ENCODE data around the gene COX7A2. TPM values are rescaled to one million over a fixed set of nuclear protein-coding genes. Genes with fewer than 3 reads are reported as not detected.
A peak's percentile ranks its signal among the peaks of the same experiment; 100 is the strongest.

Gene COX7A2
- total and polyA plus RNA-seq, 2 of the 4 experiments (the other 2 are of a cell fraction): 174 to 776 TPM

DNA sequence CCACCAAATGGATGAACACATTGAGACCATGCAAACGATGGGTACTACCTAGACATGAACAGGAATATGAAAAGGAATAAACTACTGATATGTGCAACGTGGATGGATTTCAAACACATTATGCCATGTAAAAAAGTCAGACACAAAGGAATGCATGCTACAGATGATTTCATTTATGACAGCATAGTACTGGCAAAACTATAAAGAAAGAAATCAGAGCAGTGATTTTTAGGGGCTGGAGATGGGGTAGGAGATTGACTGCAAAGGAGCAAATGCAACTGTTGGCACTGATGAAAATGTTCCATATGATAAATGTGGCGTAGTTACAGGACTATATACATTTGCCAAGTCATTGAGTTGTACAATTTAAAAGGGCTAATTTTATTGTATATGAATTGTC lies 24.3 kb downstream of the COX7A2 start:
- Histone ChIP-seq H3K4me3 (ENCODE audit: insufficient read depth, low read depth, low read length) (no peak overlapping the region), H2AK9ac (replicated peaks; ENCODE audit: low read depth, low read length, poor library complexity) (no peak overlapping the region), H3K56ac (ENCODE audit: extremely low read depth, insufficient read depth, low read length) (no peak overlapping the region), H4K5ac (ENCODE audit: low read depth, low read length) (no peak overlapping the region), H3K79me1 (ENCODE audit: low read depth in 1 of 2, low read length in 2 of 2) (no peaks in the 10 kb centered on the region), H3K9me1 (ENCODE audit: insufficient read depth, low read length) (peaks cover 5% of the 10 kb centered on the region; the same call in 1 of the 2 replicates), H4K20me1 (ENCODE audit: insufficient read depth, low read length) (no peaks in the 10 kb centered on the region), H3K9ac (ENCODE audit: low read depth, low read length) (no peak overlapping the region), H3K14ac (replicated peaks; ENCODE audit: low read depth, low read length) (no peak overlapping the region), H3K4ac (ENCODE audit: low read depth, low read length) (no peak overlapping the region), H3K18ac (ENCODE audit: low read depth, low read length) (no peak overlapping the region), H2AFZ (replicated peaks; ENCODE audit: low read length, poor library complexity) (no peak overlapping the region), H3K9me3 (ENCODE audit: control insufficient read depth, insufficient read depth, low read length) (no peaks in the 10 kb centered on the region), H3K27me3 (ENCODE audit: control insufficient read depth, insufficient read depth, low read length) (no peaks in the 10 kb centered on the region), H2BK20ac (ENCODE audit: low read depth, low read length) (no peak overlapping the region), H3K36me3 (ENCODE audit: control insufficient read depth, insufficient read depth, low read length) (no peaks in the 10 kb centered on the region), H4K91ac (ENCODE audit: insufficient read depth, low read depth, low read length) (no peak overlapping the region), H3K4me1 (ENCODE audit: control insufficient read depth, insufficient read depth, low read length) (peaks cover 12% of the 10 kb centered on the region), H4K8ac (ENCODE audit: low read depth in 2 of 2, low read length in 2 of 2) (no peak overlapping the region), H2BK5ac (ENCODE audit: low read depth, low read length, poor library complexity, severe bottlenecking) (no peak overlapping the region), H3K4me2 (ENCODE audit: low read depth, low read length) (no peak overlapping the region), H2BK120ac (ENCODE audit: low read depth, low read length) (no peak overlapping the region), H2BK15ac (ENCODE audit: low read depth, low read length) (no peak overlapping the region), H3K23ac (ENCODE audit: low read depth, low read length) (no peak overlapping the region), H2AK5ac (ENCODE audit: low read depth, low read length) (no peak overlapping the region; the same call in 1 of the 2 replicates), H3K27ac (ENCODE audit: insufficient read depth, low read length) (no peak overlapping the region)
- ChIA-PET POLR2A (ENCODE audit: unreplicated experiment) (no interaction called here), CTCF (no interaction called here)
- no CpG with 5 or more reads among the region's 3 CpGs for WGBS, 2 experiments (ENCODE audit: extremely low coverage in 2 of 2, insufficient read length in 1 of 2)
- in situ Hi-C loops (cut with MboI; ENCODE audit: low sequenced_read_pairs): loop anchor here (5.0 to 10.0 kb wide), 3 partner anchors 1237 to 1544 kb away; no protein-coding TSS in a partner anchor
- peak; percentile 23 for DNase-seq
- dilution Hi-C loops (cut with HindIII; ENCODE audit: low sequenced_read_pairs, unreplicated experiment): no loop called here
- no peak for ATAC-seq (ENCODE audit: low read depth)
- TF ChIP-seq SMC3 (IDR thresholded peaks at IDR 0.05; ENCODE audit: low read depth, low read length): no peak
- TF ChIP-seq, protein P1, sequence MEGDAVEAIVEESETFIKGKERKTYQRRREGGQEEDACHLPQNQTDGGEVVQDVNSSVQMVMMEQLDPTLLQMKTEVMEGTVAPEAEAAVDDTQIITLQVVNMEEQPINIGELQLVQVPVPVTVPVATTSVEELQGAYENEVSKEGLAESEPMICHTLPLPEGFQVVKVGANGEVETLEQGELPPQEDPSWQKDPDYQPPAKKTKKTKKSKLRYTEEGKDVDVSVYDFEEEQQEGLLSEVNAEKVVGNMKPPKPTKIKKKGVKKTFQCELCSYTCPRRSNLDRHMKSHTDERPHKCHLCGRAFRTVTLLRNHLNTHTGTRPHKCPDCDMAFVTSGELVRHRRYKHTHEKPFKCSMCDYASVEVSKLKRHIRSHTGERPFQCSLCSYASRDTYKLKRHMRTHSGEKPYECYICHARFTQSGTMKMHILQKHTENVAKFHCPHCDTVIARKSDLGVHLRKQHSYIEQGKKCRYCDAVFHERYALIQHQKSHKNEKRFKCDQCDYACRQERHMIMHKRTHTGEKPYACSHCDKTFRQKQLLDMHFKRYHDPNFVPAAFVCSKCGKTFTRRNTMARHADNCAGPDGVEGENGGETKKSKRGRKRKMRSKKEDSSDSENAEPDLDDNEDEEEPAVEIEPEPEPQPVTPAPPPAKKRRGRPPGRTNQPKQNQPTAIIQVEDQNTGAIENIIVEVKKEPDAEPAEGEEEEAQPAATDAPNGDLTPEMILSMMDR (conservative IDR thresholded peaks at IDR 0.05; ENCODE audit: low read depth, low read length): no peak
- TF ChIP-seq CEBPB (IDR thresholded peaks at IDR 0.05; ENCODE audit: low read depth, low read length): no peak
- no peak for TF ChIP-seq POLR2A (IDR thresholded peaks at IDR 0.05; ENCODE audit: low read depth, low read length)
- no peak for TF ChIP-seq RAD21 (IDR thresholded peaks at IDR 0.05; ENCODE audit: low read length)
- TF ChIP-seq RCOR1 (IDR thresholded peaks at IDR 0.05; ENCODE audit: insufficient replicate concordance, low read length): no peak
- TF ChIP-seq BHLHE40 (IDR thresholded peaks at IDR 0.05; ENCODE audit: low read depth, low read length): no peak
- no peak for TF ChIP-seq MAFK (IDR thresholded peaks at IDR 0.05; ENCODE audit: low read depth, low read length)
- no peak for TF ChIP-seq MAZ (IDR thresholded peaks at IDR 0.05; ENCODE audit: borderline replicate concordance, low read depth, low read length)
- TF ChIP-seq, protein P2, sequence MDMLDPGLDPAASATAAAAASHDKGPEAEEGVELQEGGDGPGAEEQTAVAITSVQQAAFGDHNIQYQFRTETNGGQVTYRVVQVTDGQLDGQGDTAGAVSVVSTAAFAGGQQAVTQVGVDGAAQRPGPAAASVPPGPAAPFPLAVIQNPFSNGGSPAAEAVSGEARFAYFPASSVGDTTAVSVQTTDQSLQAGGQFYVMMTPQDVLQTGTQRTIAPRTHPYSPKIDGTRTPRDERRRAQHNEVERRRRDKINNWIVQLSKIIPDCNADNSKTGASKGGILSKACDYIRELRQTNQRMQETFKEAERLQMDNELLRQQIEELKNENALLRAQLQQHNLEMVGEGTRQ (IDR thresholded peaks at IDR 0.05; ENCODE audit: low read depth, low read length): no peak
- intact Hi-C loops (cut with micrococcal nuclease): no loop called here
- BruUV-seq (replicated peaks): no TSS peak
